GM13976 (cell line): ENCODE results near the gene EP400.

Experiments
- DNase-seq: peaks from one replicate; pipeline ENCODE4 v3.0.0; 2012; ENCODE audit warnings: low spot score
- CTCF ChIP-seq: IDR thresholded peaks from 2 replicates; pipeline ENCODE4 v1.5.1; 2012; ENCODE audit warnings: borderline replicate concordance, mild to moderate bottlenecking; ENCODE audit not compliant: insufficient read depth; ENCODE audit errors: extremely low read depth, missing control alignments, control extremely low read depth
- in situ Hi-C: fragments of 300-500 bp; cut with MboI; formaldehyde crosslinking; loops from one replicate; pipeline ENCODE4 v1.12.0; 2022; ENCODE audit warnings: low sequenced_read_pairs, mixed read lengths, inconsistent platforms; ENCODE audit not compliant: unreplicated experiment

EP400 gene

GRCh38 chr12:132012919-132013568 is 63.3 kb downstream of the EP400 start:
- no peak for TF ChIP-seq CTCF
- in situ Hi-C loops, result no loop called here
- no peak for DNase-seq

GRCh38 chr12:132014092-132014914 is 64.6 kb downstream of the EP400 start:
- in situ Hi-C loops, result no loop called here
- no peak for TF ChIP-seq CTCF
- DNase-seq, result no peak

- no peak for TF ChIP-seq CTCF
- no peak for DNase-seq
- in situ Hi-C loops, result no loop called here
These were observed 65.2 kb downstream of the EP400 start for GRCh38 chr12:132014915-132015280.

- no peak for TF ChIP-seq CTCF
These were observed 66.1 kb downstream of the EP400 start for GRCh38 chr12:132015686-132016430.

GRCh38 chr12:132018193-132018916 is 68.6 kb downstream of the EP400 start:
- DNase-seq, result no peak
- TF ChIP-seq CTCF, result no peak
- in situ Hi-C loops, result no loop called here

More at GRCh38 chr12:132015686-132016430, 66.1 kb downstream of the EP400 start:
- DNase-seq, result no peak
- in situ Hi-C loops, result no loop called here

GRCh38 chr12:132019891-132020290 is 70.1 kb downstream of the EP400 start:
- in situ Hi-C loops, result no loop called here
- no peak for TF ChIP-seq CTCF
- no peak for DNase-seq
